Panc1 (cell line): Measurements from ENCODE around the gene ZNF318.

Experiments used
- POLR2AphosphoS5 ChIP-seq: IDR thresholded peaks from 2 replicates; pipeline ENCODE4 v1.6.1; 2012; ENCODE audit warnings: mild to moderate bottlenecking, low read depth, low read length, moderate library complexity
- REST ChIP-seq, 2 experiments: IDR thresholded peaks; 2 replicates each; pipeline ENCODE4 v1.6.1; 2011 to 2012; ENCODE audit warnings: low read depth in 2 of 2, control low read depth in 1 of 2, low read length in 1 of 2, mild to moderate bottlenecking in 1 of 2, moderate library complexity in 1 of 2; ENCODE audit not compliant: insufficient read depth in 1 of 2
- SIN3A ChIP-seq: IDR thresholded peaks from 2 replicates; pipeline ENCODE4 v1.6.1; 2012; ENCODE audit warnings: low read depth, mild to moderate bottlenecking, low read length, moderate library complexity, borderline replicate concordance; ENCODE audit not compliant: insufficient read depth
- TCF7L2 ChIP-seq: IDR thresholded peaks from 2 replicates; pipeline ENCODE4 v1.6.1; 2011; ENCODE audit warnings: mild to moderate bottlenecking, low read depth, low read length, inconsistent platforms
- TF ChIP-seq, protein P1 (sequence below): fragments of 450-650 bp; IDR thresholded peaks from 2 replicates; pipeline ENCODE4 v1.5.1; 2017; ENCODE audit warnings: mild to moderate bottlenecking

GRCh38 chr6:43391440-43392031, 22.1 kb upstream of the ZNF318 start:
- TF ChIP-seq, protein P1, sequence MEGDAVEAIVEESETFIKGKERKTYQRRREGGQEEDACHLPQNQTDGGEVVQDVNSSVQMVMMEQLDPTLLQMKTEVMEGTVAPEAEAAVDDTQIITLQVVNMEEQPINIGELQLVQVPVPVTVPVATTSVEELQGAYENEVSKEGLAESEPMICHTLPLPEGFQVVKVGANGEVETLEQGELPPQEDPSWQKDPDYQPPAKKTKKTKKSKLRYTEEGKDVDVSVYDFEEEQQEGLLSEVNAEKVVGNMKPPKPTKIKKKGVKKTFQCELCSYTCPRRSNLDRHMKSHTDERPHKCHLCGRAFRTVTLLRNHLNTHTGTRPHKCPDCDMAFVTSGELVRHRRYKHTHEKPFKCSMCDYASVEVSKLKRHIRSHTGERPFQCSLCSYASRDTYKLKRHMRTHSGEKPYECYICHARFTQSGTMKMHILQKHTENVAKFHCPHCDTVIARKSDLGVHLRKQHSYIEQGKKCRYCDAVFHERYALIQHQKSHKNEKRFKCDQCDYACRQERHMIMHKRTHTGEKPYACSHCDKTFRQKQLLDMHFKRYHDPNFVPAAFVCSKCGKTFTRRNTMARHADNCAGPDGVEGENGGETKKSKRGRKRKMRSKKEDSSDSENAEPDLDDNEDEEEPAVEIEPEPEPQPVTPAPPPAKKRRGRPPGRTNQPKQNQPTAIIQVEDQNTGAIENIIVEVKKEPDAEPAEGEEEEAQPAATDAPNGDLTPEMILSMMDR, result no peak
- TF ChIP-seq REST (IDR thresholded peaks at IDR 0.05; ENCODE audit: insufficient read depth in 1 of 2, low read depth in 2 of 2, low read length in 1 of 2) (no peak), POLR2AphosphoS5 (no peak), TCF7L2 (no peak), SIN3A (no peak)
